ENCODE measurements around the gene DPP9.

DNA sequence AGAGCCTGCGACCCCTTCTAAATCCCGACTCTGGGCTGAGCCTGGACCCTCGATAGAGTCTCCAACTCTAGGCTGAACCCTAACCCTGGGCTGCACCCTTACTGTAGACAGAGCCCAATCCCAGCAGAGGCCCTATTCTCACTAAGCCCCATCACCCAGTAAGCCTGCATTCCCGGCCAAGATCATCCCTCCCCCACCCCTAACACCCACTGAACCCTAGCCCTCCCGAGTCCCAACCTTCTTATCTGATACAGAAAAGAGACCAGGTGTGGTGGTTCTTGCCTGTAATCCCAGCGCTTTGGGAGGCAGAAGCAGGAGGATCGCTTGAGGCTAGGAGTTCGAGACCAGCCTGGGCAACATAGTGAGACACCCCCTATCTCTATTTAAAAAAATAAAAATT, 86.9 kb downstream of the DPP9 start:
- TF ChIP-seq POLR2A (IDR thresholded peaks at IDR 0.05) (no peak), POLR2AphosphoS5 (IDR thresholded peaks at IDR 0.05; ENCODE audit: insufficient read depth in 1 of 2, low read depth in 1 of 2) (no peak)
